Measurements from ENCODE around the gene DYNC1H1.

- no peak for TF ChIP-seq CTCF (IDR thresholded peaks at IDR 0.05)
- no peak for TF ChIP-seq POLR2A (IDR thresholded peaks at IDR 0.05)
- no peak for TF ChIP-seq POLR2AphosphoS5 (IDR thresholded peaks at IDR 0.05; ENCODE audit: insufficient read depth in 1 of 2, low read depth in 1 of 2)
Observed at GRCh38 chr14:101926085-101926484, 38.3 kb upstream of the DYNC1H1 start.
